ENCODE results near the gene ATP2B2.
A peak's percentile ranks its signal among the peaks of the same experiment; 100 is the strongest.

The ATP2B2 gene

GRCh38 chr3:10286133-10286524, 219.3 kb downstream of the ATP2B2 start:
- Mint-ChIP-seq H3K9me3 (no peaks in the 10 kb centered on the region), H3K36me3 (ENCODE audit: low read depth) (peaks cover 13% of the 10 kb centered on the region), H3K4me1 (peaks cover 22% of the 10 kb centered on the region), H3K4me3 (peak overlapping the region in 1 of 3 experiments; percentile 26), H3K27ac (peak overlapping the region; percentile 79 to 91 (median 87)), H3K27me3 (ENCODE audit: low read depth) (no peaks in the 10 kb centered on the region)
- TF ChIP-seq CTCF (IDR thresholded peaks at IDR 0.05; ENCODE audit: unreplicated experiment in 3 of 3): no peak

GRCh38 chr3:10285272-10286132, 219.9 kb downstream of the ATP2B2 start:
- Mint-ChIP-seq H3K36me3 (ENCODE audit: low read depth) (peaks cover 15% of the 10 kb centered on the region), H3K27me3 (ENCODE audit: low read depth) (no peaks in the 10 kb centered on the region), H3K4me3 (peak overlapping the region in 2 of 3 experiments; percentile 26 to 48), H3K4me1 (peaks cover 22% of the 10 kb centered on the region), H3K9me3 (no peaks in the 10 kb centered on the region), H3K27ac (peak overlapping the region; percentile 79 to 91 (median 87))
- no peak for TF ChIP-seq CTCF (IDR thresholded peaks at IDR 0.05; ENCODE audit: unreplicated experiment in 3 of 3)

GRCh38 chr3:10284496-10284895, 220.9 kb downstream of the ATP2B2 start:
- H3K27ac Mint-ChIP-seq: peak overlapping the region in 2 of 3 experiments; percentile 90 to 91
- TF ChIP-seq CTCF (IDR thresholded peaks at IDR 0.05; ENCODE audit: unreplicated experiment in 3 of 3): no peak
- H3K4me1 Mint-ChIP-seq: peaks cover 22% of the 10 kb centered on the region
- H3K9me3 Mint-ChIP-seq: no peaks in the 10 kb centered on the region
- peaks cover 26% of the 10 kb centered on the region for H3K36me3 Mint-ChIP-seq (ENCODE audit: low read depth)
- H3K27me3 Mint-ChIP-seq (ENCODE audit: low read depth): no peaks in the 10 kb centered on the region
- H3K4me3 Mint-ChIP-seq: no peak overlapping the region

GRCh38 chr3:10283638-10284037, 221.7 kb downstream of the ATP2B2 start:
- Mint-ChIP-seq H3K4me3 (peak overlapping the region in 1 of 3 experiments; percentile 11), H3K27ac (peak overlapping the region in 2 of 3 experiments; percentile 82 to 90), H3K36me3 (ENCODE audit: low read depth) (peaks cover 33% of the 10 kb centered on the region), H3K4me1 (peaks cover 22% of the 10 kb centered on the region), H3K27me3 (ENCODE audit: low read depth) (no peaks in the 10 kb centered on the region), H3K9me3 (no peaks in the 10 kb centered on the region)
- TF ChIP-seq CTCF (IDR thresholded peaks at IDR 0.05; ENCODE audit: unreplicated experiment in 3 of 3): no peak

- H3K36me3 Mint-ChIP-seq (ENCODE audit: low read depth): peaks cover 45% of the 10 kb centered on the region
- H3K27me3 Mint-ChIP-seq (ENCODE audit: low read depth): no peaks in the 10 kb centered on the region
- TF ChIP-seq CTCF (IDR thresholded peaks at IDR 0.05; ENCODE audit: unreplicated experiment in 3 of 3): no peak
- no peak overlapping the region for H3K4me3 Mint-ChIP-seq
- H3K27ac Mint-ChIP-seq: peak overlapping the region in 2 of 3 experiments; percentile 33 to 60
- H3K9me3 Mint-ChIP-seq: no peaks in the 10 kb centered on the region
- peaks cover 18% of the 10 kb centered on the region for H3K4me1 Mint-ChIP-seq
Observed at GRCh38 chr3:10281951-10282350, 223.4 kb downstream of the ATP2B2 start.

GRCh38 chr3:10280571-10280970, 224.8 kb downstream of the ATP2B2 start:
- Mint-ChIP-seq H3K4me3 (no peak overlapping the region), H3K9me3 (no peaks in the 10 kb centered on the region), H3K27me3 (ENCODE audit: low read depth) (no peaks in the 10 kb centered on the region), H3K36me3 (ENCODE audit: low read depth) (peaks cover 48% of the 10 kb centered on the region), H3K27ac (no peak overlapping the region), H3K4me1 (peaks cover 13% of the 10 kb centered on the region)
- TF ChIP-seq CTCF (IDR thresholded peaks at IDR 0.05; ENCODE audit: unreplicated experiment in 3 of 3): no peak

Data from nephron (organoid).